Upper lobe of left lung (tissue), 6 donors: Measurements from ENCODE around the gene KCNK4. TPM values are rescaled to one million over a fixed set of nuclear protein-coding genes. Genes with fewer than 3 reads are reported as not detected.

Source experiments
- ATAC-seq, 2 donors: fragments of 200-7000 bp; cut with Tn5 transposase; one replicate each; pipeline ENCODE4 v1.9.1; 2022; ENCODE audit warnings: mild to moderate bottlenecking in 2 of 2, moderate library complexity in 2 of 2; ENCODE audit not compliant: low FRiP score in 2 of 2
- DNase-seq, 2 donors: peaks; one replicate each; pipeline ENCODE4 v3.0.0-alpha.2; 2019 to 2020
- H3K27ac ChIP-seq, 4 donors: fragments of 200-600 bp; sonication (generic); one replicate each; pipeline ENCODE4 v1.5.1; 2016 to 2019
- H3K27me3 ChIP-seq, 4 donors: fragments of 200-600 bp; sonication (generic); one replicate each; pipeline ENCODE4 v1.5.1; 2017 to 2019
- H3K36me3 ChIP-seq, 4 donors: fragments of 200-600 bp; sonication (generic); one replicate each; pipeline ENCODE4 v1.5.1; 2016 to 2019
- H3K4me1 ChIP-seq, 4 donors: fragments of 200-600 bp; sonication (generic); one replicate each; pipeline ENCODE4 v1.5.1; 2018 to 2019
- H3K4me3 ChIP-seq, 4 donors: fragments of 200-600 bp; sonication (generic); one replicate each; pipeline ENCODE4 v1.5.1; 2017 to 2019; ENCODE audit warnings: mild to moderate bottlenecking in 2 of 4, moderate library complexity in 1 of 4
- H3K9me3 ChIP-seq, 4 donors: fragments of 200-600 bp; sonication (generic); one replicate each; pipeline ENCODE4 v1.5.1; 2018 to 2019
- CTCF ChIP-seq, 6 experiments: fragments of 450-650 bp in 4 of 6; fragments of 200-600 bp in 2 of 6; sonication (generic) in 2 of 6; IDR thresholded peaks; one replicate each; pipeline ENCODE4 v1.5.1; 2016 to 2019; ENCODE audit warnings: antibody characterized with exemption in 6 of 6
- EP300 ChIP-seq, 4 donors: sonication (generic); formaldehyde crosslinking; IDR thresholded peaks; one replicate each; pipeline ENCODE4 v1.5.1; 2017; ENCODE audit warnings: antibody characterized with exemption in 4 of 4, control low read depth in 2 of 4
- POLR2A ChIP-seq, 4 donors: fragments of 450-650 bp; IDR thresholded peaks; one replicate each; pipeline ENCODE4 v1.5.1; 2016 to 2017; ENCODE audit warnings: antibody characterized with exemption in 4 of 4, mild to moderate bottlenecking in 2 of 4
- POLR2AphosphoS5 ChIP-seq, 2 donors: sonication (generic); formaldehyde crosslinking; IDR thresholded peaks; one replicate each; pipeline ENCODE4 v1.5.1; 2017; ENCODE audit warnings: antibody characterized with exemption in 2 of 2
- WGBS, 2 donors: methylation state at CpG; one replicate each; pipeline ENCODE4 v1.1.5; 2017 to 2018; 5-methylcytosine and 5-hydroxymethylcytosine counted together
- total RNA-seq, 6 donors: library from RNA; depleted of rRNA in 4 of 6; stranded (reverse); fragments of >200 nt in 4 of 6; gene quantifications; one replicate each; pipeline versions ENCODE4 v1.1.0 to v1.2.1, GENCODE V29; 2016 to 2021
- donor health status: DM: no; HTN: no; CAD: no; lungs with moderate emphysema.
- donor health status: DM: no; HTN: yes; CAD: no; lungs with severe emphysema.

KCNK4 gene
- total RNA-seq, 6 donors from 2014 or later: 0.17 to 0.55 (median 0.26) TPM; not detected in 3

- ATAC-seq: peak; percentile 9 to 49
- peak overlapping the region; percentile 59 to 82 (median 80) for H3K27ac ChIP-seq
- peaks cover 26 to 44% (median 35%) of the 10 kb centered on the region in 4 donors for H3K4me1 ChIP-seq
- WGBS, 2 donors: 2 to 4% methylated on average over 21 to 23 of the region's 23 CpGs
- peak overlapping the region; percentile 56 to 96 (median 87) for H3K4me3 ChIP-seq
- H3K27me3 ChIP-seq: no peaks in the 10 kb centered on the region
- peaks cover 5 to 30% (median 29%) of the 10 kb centered on the region in 4 donors for H3K36me3 ChIP-seq
- DNase-seq: peak; percentile 70 to 87
- no peaks in the 10 kb centered on the region for H3K9me3 ChIP-seq
- TF ChIP-seq POLR2A (IDR thresholded peaks at IDR 0.05) (peak in 1 of 4 donors; percentile 28), CTCF (IDR thresholded peaks at IDR 0.05) (peak in 5 of 6 experiments; percentile 23 to 47 (median 34)), EP300 (IDR thresholded peaks at IDR 0.05) (no peak), POLR2AphosphoS5 (IDR thresholded peaks at IDR 0.05) (peak in 1 of 2 donors; percentile 23)
These were observed 38.9 kb upstream of the KCNK4 start for GRCh38 chr11:64252003-64252872.

GRCh38 chr11:64253043-64253442, 38.1 kb upstream of the KCNK4 start:
- peak overlapping the region in 2 of 4 donors; percentile 81 to 82 for H3K27ac ChIP-seq
- DNase-seq (peak in 1 of 2 donors; percentile 34), ATAC-seq (no peak)
- no peaks in the 10 kb centered on the region for H3K27me3 ChIP-seq
- peaks cover 5 to 39% (median 34%) of the 10 kb centered on the region in 4 donors for H3K36me3 ChIP-seq
- no peaks in the 10 kb centered on the region for H3K9me3 ChIP-seq
- H3K4me1 ChIP-seq: peaks cover 20 to 38% (median 29%) of the 10 kb centered on the region in 4 donors
- H3K4me3 ChIP-seq: peak overlapping the region in 2 of 4 donors; percentile 56 to 96
- no peak for TF ChIP-seq CTCF (IDR thresholded peaks at IDR 0.05)
- no peak for TF ChIP-seq POLR2A (IDR thresholded peaks at IDR 0.05)
- TF ChIP-seq POLR2AphosphoS5 (IDR thresholded peaks at IDR 0.05): no peak
- TF ChIP-seq EP300 (IDR thresholded peaks at IDR 0.05): no peak
- WGBS, 2 donors: 73 to 88% methylated on average over 5 to 8 of the region's 8 CpGs

- ATAC-seq (no peak), DNase-seq (no peak)
- Histone ChIP-seq H3K4me1 (peaks cover 20 to 37% (median 28%) of the 10 kb centered on the region in 4 donors), H3K27me3 (no peaks in the 10 kb centered on the region), H3K27ac (peak overlapping the region in 1 of 4 donors; percentile 4), H3K36me3 (peaks cover 7 to 43% (median 38%) of the 10 kb centered on the region in 4 donors), H3K4me3 (no peak overlapping the region), H3K9me3 (no peaks in the 10 kb centered on the region)
- TF ChIP-seq POLR2AphosphoS5 (IDR thresholded peaks at IDR 0.05) (no peak), CTCF (IDR thresholded peaks at IDR 0.05) (no peak), POLR2A (IDR thresholded peaks at IDR 0.05) (no peak), EP300 (IDR thresholded peaks at IDR 0.05) (no peak)
- 56 to 59% methylated on average over 2 to 5 of the region's 5 CpGs for WGBS, 2 donors
These were observed 37.6 kb upstream of the KCNK4 start for GRCh38 chr11:64253481-64253880.

- WGBS, 2 donors: 76% methylated on average over 7 of the region's 7 CpGs; no CpG with 5 or more reads in 1 of the 2 donors
- Histone ChIP-seq H3K36me3 (peaks cover 11 to 51% (median 46%) of the 10 kb centered on the region in 4 donors), H3K27ac (peak overlapping the region in 1 of 4 donors; percentile 4), H3K27me3 (no peaks in the 10 kb centered on the region), H3K4me1 (peaks cover 20 to 37% (median 28%) of the 10 kb centered on the region in 4 donors), H3K4me3 (no peak overlapping the region), H3K9me3 (no peaks in the 10 kb centered on the region)
- TF ChIP-seq POLR2A (IDR thresholded peaks at IDR 0.05): no peak
- no peak for TF ChIP-seq CTCF (IDR thresholded peaks at IDR 0.05)
- TF ChIP-seq POLR2AphosphoS5 (IDR thresholded peaks at IDR 0.05): no peak
- TF ChIP-seq EP300 (IDR thresholded peaks at IDR 0.05): no peak
- no peak for ATAC-seq
- DNase-seq: peak in 1 of 2 donors; percentile 77
These were observed 36.8 kb upstream of the KCNK4 start for GRCh38 chr11:64254326-64254725.
